Nephron (organoid): Measurements from ENCODE around the gene FTO.
"Not testable (repeated sequence)": the region's sequence is repeated elsewhere in the genome, so short reads cannot be mapped to it uniquely, and the experiment has no call there.

Experiments
- H3K27ac Mint-ChIP-seq, 3 experiments: 2 replicates each; pipeline ENCODE4 v1.8.0; 2020; ENCODE audit warnings: mixed read lengths in 3 of 3, mild to moderate bottlenecking in 2 of 3, moderate library complexity in 1 of 3
- H3K27me3 Mint-ChIP-seq: 2 replicates; pipeline ENCODE4 v1.8.0; 2021; ENCODE audit warnings: low read depth, mild to moderate bottlenecking, moderate library complexity, mixed read lengths
- H3K36me3 Mint-ChIP-seq: 2 replicates; pipeline ENCODE4 v1.8.0; 2020; ENCODE audit warnings: low read depth, mixed read lengths
- H3K4me1 Mint-ChIP-seq: 2 replicates; pipeline ENCODE4 v1.8.0; 2020; ENCODE audit warnings: mixed read lengths
- H3K4me3 Mint-ChIP-seq, 3 experiments: 2 replicates each; pipeline ENCODE4 v1.8.0; 2020; ENCODE audit warnings: mild to moderate bottlenecking in 3 of 3, mixed read lengths in 3 of 3, moderate library complexity in 2 of 3
- H3K9me3 Mint-ChIP-seq: 2 replicates; pipeline ENCODE4 v1.8.0; 2020; ENCODE audit warnings: mixed read lengths
- CTCF ChIP-seq, 3 experiments: fragments of 200-600 bp; sonication (generic); IDR thresholded peaks; one replicate each; pipeline ENCODE4 v1.5.0; 2021; ENCODE audit warnings: antibody characterized with exemption in 3 of 3; ENCODE audit not compliant: unreplicated experiment in 3 of 3

Gene FTO

GRCh38 chr16:53844804-53845203 lies 140.8 kb downstream of the FTO start:
- Mint-ChIP-seq H3K9me3 (no peaks in the 10 kb centered on the region), H3K4me3 (no peak overlapping the region), H3K4me1 (peaks cover 40% of the 10 kb centered on the region), H3K27me3 (no peaks in the 10 kb centered on the region), H3K27ac (no peak overlapping the region), H3K36me3 (peaks cover 9% of the 10 kb centered on the region)
- TF ChIP-seq CTCF (IDR thresholded peaks at IDR 0.05; ENCODE audit: unreplicated experiment in 3 of 3), result no peak

GRCh38 chr16:53846549-53846948 lies 142.6 kb downstream of the FTO start:
- not testable (repeated sequence) for H3K4me3 Mint-ChIP-seq, H3K27ac Mint-ChIP-seq, H3K9me3 Mint-ChIP-seq, H3K27me3 Mint-ChIP-seq, H3K36me3 Mint-ChIP-seq
- peaks cover 45% of the 10 kb centered on the region for H3K4me1 Mint-ChIP-seq

- no peaks in the 10 kb centered on the region for H3K27me3 Mint-ChIP-seq
- H3K27ac Mint-ChIP-seq, result peak overlapping the region in 1 of 3 experiments; percentile 83
- no peak overlapping the region for H3K4me3 Mint-ChIP-seq
- H3K36me3 Mint-ChIP-seq, result peaks cover 9% of the 10 kb centered on the region
- TF ChIP-seq CTCF (IDR thresholded peaks at IDR 0.05; ENCODE audit: unreplicated experiment in 3 of 3), result no peak
- H3K4me1 Mint-ChIP-seq, result peaks cover 40% of the 10 kb centered on the region
- no peaks in the 10 kb centered on the region for H3K9me3 Mint-ChIP-seq
These were observed 143.0 kb downstream of the FTO start for GRCh38 chr16:53846971-53847370.

- no peaks in the 10 kb centered on the region for H3K27me3 Mint-ChIP-seq
- peaks cover 19% of the 10 kb centered on the region for H3K36me3 Mint-ChIP-seq
- no peak for TF ChIP-seq CTCF (IDR thresholded peaks at IDR 0.05; ENCODE audit: unreplicated experiment in 3 of 3)
- H3K4me1 Mint-ChIP-seq, result peaks cover 40% of the 10 kb centered on the region
- H3K9me3 Mint-ChIP-seq, result peaks cover under 1% of the 10 kb centered on the region
- H3K27ac Mint-ChIP-seq, result peak overlapping the region; percentile 63 to 83 (median 65)
- peak overlapping the region in 2 of 3 experiments; percentile 1 to 14 for H3K4me3 Mint-ChIP-seq
These were observed 144.5 kb downstream of the FTO start for GRCh38 chr16:53848277-53848942.

GRCh38 chr16:53848950-53849349 lies 145.0 kb downstream of the FTO start:
- Mint-ChIP-seq H3K9me3 (peaks cover 6% of the 10 kb centered on the region), H3K27ac (peak overlapping the region; percentile 63 to 83 (median 65)), H3K36me3 (peaks cover 24% of the 10 kb centered on the region), H3K27me3 (no peaks in the 10 kb centered on the region), H3K4me3 (peak overlapping the region in 1 of 3 experiments; percentile 2), H3K4me1 (peaks cover 40% of the 10 kb centered on the region)
- TF ChIP-seq CTCF (IDR thresholded peaks at IDR 0.05; ENCODE audit: unreplicated experiment in 3 of 3), result no peak

- peak overlapping the region in 2 of 3 experiments; percentile 65 to 83 for H3K27ac Mint-ChIP-seq
- H3K4me1 Mint-ChIP-seq, result peaks cover 40% of the 10 kb centered on the region
- H3K9me3 Mint-ChIP-seq, result peaks cover 12% of the 10 kb centered on the region
- H3K36me3 Mint-ChIP-seq, result peaks cover 28% of the 10 kb centered on the region
- no peak overlapping the region for H3K4me3 Mint-ChIP-seq
- H3K27me3 Mint-ChIP-seq, result no peaks in the 10 kb centered on the region
- TF ChIP-seq CTCF (IDR thresholded peaks at IDR 0.05; ENCODE audit: unreplicated experiment in 3 of 3), result no peak
These were observed 145.6 kb downstream of the FTO start for GRCh38 chr16:53849585-53849984.
